HG03460 (cell line): Measurements from ENCODE around the gene PTGIS.
"Not testable (repeated sequence)": the region's sequence is repeated elsewhere in the genome, so short reads cannot be mapped to it uniquely, and the experiment has no call there.

Source experiments
- ATAC-seq: cut with Tn5 transposase; IDR thresholded peaks from one replicate; pipeline ENCODE4 v1.9.1; 2021; ENCODE audit not compliant: unreplicated experiment

The PTGIS gene

DNA sequence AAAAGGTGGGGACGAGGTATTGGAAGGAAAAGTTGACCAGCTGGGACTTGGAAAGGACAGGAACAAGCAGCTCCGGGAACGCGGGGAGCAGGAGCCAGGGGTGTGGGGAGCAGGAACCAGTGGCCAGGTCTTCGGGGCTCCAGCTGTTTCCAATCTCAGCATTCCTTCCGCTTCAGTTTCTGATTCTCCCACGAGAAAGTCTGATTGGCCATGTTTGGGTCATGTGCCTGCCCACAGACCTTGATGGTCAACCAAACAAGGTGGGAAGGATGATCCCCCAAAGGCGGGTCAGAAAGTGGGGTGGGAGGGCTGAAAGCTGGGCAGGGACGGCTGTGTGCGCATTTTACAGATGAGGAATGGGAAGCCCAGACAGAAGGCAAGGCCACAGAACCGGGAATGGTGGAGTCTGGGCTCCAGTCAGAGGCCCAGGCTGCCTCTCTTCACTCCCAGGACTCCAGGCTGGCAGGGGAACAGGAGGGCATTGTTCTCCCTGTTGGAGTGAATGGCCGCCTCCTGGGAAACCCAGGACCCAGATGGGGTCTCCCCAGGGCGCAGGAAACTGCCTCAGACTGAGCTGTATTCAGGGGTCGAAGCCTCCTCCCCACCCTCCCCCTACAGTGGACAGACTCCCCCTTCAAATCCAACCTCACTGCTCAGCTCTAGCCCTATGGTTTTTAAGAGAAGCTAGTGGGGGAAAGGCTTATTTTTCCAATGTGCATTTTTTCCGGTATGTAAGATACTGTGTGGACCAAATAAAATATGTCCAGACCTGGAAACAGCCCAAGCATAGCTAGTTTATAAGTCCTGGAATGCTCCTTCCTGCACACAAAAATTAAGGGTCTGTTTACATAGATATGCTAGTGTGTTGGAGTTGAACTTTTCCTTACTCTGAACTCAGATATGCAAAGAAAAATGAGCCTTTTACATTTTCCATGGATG lies 12.2 kb upstream of the PTGIS start:
- no peak for ATAC-seq

DNA sequence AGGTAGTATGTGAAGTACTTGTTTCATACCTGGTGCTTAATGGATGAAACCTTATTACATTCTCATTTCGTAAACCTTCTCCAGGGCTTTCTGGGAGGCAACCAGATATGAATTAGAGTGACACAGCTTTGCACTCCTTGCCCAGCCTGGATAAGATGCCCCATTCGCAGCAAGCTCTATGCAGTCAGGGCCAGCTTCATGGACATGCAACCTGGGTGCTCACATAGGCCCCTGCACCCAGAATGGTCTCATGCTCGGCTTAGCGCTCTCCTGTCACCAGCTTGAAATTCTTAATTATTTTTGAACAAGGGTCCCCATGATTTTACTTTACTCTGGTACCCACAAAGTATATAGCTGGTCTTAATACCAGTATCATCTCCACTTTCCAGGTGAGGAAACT lies 11.3 kb upstream of the PTGIS start:
- ATAC-seq, result no peak

DNA sequence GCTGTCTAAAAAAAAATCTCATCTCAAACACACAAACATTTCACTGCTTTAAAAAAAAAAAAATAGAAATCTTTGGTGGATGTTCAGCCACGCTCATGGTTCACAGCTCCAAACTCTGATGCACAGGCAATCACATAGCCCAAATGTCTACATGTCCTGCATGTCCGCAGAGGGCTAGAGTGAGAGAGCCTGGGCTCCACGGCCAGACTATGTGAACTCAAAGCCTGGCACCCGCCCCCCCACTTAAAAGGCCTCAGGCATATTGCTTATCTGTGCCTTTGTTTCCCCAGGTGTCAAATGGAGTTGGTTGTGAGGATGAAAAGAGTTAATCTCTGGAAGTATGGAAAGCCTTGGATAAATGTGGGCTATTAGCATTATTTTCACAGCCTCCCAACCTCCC lies 10.5 kb upstream of the PTGIS start:
- no peak for ATAC-seq

DNA sequence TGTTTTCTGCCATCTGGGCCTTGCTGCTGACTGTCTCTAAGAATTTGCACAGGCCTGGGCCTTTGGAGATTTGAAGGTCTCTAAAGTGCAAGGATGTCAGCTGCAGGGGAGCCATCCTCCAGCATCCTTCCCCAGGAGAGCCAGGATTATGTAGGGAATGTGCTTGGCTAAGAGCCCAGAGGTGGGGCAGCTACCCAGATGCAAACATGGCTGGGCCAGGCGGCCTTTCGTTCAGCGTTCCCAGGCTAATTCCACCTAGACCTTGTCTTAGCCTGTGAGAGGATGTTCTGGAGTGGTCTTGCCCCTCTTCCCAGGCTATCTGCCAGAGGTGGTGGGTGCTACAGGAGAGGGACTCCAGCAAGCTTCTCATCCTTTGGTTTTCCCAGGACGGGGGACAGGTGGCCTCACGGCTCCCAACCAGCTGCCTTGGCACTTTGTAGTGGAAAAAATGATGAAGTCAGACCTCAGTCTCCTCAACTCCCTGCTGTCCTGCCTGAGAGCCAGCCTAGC lies 7.7 kb upstream of the PTGIS start:
- ATAC-seq, result no peak

DNA sequence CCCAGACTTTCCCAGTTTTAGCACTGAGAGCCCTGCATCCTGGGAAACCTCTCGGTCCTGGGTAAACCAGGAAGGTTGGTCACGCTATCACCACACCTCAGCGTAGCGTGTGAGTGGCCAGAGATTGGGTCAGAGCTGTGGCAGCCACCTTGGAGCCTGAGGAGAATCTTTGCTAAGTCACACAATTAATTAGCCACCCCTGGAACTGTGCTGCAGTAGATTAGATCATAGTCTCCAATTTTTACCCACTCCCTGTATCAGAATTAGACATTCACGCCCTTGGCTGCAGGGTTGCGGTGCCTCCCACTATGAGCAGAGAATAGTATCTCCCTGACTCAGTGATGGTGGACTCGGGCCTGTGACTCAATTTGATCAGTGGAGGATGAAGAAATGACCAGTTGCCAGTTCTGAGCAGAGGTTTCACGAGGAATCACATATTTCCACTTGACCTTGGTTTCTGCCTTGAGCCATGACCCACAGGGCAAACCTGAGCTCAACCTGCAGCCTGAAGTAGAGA lies 6.0 kb upstream of the PTGIS start:
- ATAC-seq, result no peak

DNA sequence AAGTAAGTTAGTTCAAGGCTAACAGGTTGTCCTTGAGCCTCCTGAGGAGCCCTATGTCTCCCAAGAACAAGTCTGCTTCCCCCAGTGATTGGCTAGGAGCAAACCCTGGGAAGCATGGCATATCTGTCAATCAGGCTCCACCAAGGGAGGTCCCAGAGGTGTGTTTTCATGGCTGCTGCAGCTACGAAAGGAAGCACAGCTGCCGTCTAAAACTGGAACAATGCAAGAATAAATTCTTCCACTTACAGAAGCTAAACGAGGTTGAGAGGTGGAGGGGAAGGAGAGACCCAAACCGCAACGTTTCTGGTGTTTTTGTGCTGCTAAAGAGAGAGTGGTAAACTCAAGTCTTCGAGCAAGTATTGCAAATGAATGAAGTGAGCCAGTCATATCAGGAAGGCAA lies 4.9 kb upstream of the PTGIS start:
- ATAC-seq, result no peak

DNA sequence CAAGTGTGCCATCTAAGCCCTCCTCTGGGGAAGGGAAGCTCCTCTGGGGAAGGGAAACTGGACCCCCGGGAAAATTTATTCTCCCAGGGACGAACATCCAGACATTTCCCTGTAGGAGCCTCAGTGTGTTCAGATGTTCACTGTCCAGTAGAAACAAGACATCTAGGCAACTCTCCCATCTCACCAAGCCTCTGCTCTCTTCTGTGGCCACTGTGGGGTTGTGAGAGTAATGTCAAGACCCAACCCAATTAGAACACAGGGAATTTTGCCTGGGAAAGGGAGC lies 3.6 kb upstream of the PTGIS start:
- ATAC-seq, result no peak

DNA sequence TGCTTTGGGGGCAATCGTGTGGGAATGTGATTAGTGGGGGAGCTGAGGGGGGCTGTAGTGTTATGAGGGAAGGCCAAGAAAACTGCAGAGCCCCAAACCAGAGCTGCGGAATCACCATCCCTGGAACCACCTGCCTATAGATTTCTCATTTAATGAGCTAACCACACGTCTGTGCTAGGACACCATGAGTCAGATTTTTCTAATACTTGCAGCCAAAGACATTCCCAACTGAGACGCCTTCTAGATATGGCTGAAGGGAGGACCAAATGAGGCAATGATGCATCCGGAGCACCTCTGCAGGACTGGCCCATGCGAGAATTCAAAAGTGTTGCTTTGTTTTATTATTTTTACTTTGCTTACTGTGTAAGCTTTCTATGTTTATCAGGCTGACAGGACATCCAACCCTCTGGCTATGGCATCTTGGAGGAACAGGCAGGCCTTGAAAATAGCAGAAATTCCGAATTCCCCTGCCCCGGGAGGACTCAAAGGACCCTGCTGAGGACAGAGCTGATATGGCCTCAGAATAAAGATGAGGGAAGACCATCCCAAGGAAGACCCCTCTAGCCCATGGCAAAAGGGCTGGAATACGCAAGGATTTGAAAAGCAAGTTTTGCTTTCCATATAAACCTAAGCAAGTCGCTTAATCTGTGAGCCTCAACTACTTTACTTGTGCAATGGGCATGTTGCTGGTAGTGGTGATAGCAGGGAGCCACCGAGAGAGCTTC lies 3.1 kb upstream of the PTGIS start:
- no peak for ATAC-seq

DNA sequence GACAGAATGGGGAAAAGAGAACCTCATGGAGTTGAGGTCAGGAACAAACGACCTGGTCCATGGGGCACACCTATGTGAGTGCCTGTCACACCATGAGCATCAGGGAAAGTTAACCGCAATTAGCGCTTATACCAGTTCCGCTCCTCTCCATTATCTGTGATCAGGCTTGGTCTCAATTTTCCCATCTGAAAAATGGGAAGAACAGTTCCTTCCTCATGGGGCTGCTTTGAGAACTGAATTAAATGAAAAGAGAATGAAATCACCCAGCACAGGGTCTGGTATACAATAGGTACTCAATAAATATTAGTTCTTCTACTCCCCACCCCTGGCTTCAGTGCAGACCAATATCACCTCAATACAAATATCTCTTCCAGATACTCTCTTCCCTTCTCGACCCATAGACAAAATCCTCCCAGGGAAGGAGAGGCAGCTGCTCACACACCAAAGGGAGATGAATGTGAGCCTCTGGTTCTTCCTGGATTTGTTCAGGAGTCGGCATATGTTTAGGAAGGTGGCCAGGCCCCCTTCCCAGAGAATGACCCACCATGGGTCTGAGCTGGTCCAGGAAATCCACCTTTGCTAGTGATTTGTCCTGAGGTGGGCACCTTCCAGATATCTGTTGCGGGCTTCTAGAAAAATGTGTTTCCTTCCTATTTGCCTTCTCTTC lies 2.4 kb upstream of the PTGIS start:
- no peak for ATAC-seq

DNA sequence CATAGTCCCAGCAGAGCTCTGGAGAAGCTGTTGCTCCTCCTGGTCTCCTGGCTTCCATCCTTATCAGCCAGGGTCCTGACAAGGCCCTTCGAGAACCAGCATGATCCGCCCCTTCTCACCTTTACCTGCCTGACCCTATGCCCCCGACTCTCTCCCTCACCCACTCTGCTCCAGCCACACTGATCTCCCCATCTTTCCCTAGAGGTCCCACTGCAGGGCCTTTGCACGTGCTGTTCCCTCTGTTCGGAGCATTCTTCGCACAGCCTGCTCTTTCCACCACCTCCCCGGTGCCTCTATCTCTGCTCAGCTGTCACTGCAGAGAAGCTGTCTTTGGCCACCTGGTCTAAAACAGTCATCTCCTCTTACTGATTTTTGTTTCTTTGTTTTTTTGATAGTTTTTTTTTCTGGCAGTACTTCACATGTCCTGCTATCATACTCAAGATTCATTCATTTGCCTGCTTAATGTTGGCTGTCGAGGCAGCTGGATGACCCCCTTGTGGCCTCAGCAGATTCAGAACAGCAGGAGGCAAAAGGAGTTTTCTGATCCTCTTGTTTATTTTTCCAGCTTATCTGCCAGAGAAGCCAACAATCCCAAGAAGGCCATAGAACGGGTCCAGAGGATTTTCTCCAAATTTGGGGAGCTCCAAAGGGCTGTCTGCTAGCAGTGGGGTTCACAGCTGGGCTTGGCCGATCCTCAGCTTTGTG lies 1.6 kb upstream of the PTGIS start:
- no peak for ATAC-seq

DNA sequence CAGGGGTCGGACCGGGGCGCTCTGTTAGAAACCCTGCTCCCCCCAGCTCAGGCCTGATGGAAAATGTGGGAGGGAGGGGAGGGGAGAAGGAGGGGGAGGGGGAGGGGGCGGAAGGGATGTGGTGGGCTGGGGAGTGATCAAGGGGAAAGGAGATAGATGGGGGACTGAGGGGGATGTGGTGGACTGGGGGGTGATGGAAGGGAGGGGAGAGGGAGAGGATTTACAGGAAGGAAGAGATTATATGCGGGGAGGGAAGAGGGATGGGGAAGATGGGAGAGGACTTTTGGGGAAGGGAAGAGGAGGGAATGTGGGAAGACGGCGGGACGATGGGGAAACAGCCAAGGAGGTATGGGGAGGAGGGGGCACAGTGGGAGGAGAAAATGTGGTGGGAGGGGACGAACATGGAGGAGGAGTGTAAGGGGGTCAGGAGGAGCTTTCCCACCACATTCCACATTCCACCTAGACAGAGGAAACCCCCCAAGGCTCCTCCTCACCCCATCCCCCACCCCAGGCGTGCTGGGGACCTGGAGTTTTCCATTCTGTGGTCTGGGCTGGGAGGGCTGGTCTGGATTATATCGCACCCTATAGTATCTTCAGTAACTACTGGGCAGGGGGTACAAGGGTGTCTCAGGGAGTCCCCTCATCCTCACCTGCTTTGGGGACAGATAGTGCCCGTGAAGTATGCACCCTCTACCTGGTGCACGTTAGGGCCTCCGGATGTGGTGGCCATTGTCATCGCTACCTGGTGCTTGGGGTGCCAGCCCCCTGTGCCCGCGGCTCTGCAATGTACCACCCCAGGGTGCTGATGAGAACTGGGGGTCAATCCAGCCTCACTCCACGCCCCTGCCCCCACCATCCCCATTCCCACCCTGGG lies 578 bp upstream of the PTGIS start:
- no peak for ATAC-seq

DNA sequence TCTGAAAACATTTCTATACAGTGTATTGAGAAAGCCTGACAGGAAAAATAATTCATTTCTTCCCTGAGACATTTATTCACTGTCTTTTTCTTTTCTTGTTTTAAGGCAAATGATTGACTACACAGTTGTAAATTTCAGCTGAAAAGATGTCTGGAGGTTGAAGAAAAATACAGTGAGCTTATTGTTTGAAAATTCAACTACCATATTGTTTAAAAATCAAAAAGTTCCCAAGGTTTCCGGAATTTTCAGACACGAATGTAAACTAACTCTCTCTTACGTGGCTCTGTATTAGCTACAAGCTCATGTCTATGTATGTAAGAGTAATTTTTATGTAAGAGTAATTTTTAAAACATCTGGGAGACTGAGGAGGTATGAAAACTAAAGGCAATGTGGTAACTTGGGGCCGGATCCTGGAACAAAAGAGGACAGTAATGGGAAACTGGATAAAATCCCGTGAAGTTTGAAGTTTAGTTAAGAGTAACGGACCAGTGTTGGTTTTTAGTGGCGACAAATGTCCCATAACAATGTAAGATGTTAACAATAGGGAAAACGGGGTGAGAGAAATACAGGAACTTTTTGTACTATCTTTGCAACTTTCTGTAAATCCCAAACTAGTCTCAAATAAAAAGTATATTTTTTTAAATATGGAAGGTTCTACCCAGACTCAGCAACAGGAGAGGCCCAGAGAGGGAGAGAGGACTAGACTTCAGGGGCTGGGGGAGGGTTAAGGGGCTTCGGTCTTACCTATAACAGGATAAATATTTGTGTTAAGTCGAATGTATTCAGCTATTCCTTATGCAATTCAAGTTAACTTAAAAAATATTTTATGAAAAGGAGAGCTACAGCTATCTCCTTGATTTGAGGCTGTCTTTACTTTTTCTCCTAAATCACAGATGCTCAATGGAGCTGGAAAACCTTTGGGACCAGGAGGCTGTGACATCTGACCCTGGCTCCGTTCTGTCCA lies 1.3 kb downstream of the PTGIS start:
- ATAC-seq, result no peak

DNA sequence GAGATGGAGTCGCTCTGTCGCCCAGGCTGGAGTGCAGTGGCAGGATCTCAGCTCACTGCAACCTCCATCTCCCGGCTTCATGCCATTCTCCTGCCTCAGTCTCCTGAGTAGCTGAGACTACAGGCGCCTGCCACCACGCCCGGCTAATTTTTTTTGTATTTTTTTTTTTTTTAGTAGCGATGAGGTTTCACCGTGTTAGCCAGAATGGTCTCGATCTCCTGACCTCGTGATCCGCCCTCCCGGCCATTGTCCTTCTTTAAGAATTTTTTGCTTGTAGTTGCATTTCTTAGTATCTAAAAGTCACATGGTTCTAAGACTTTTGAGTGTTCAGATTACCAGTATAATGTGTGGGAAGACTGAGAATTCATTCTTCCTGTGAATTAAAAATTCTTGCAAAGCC lies 2.9 kb downstream of the PTGIS start:
- ATAC-seq, result not testable (repeated sequence)

DNA sequence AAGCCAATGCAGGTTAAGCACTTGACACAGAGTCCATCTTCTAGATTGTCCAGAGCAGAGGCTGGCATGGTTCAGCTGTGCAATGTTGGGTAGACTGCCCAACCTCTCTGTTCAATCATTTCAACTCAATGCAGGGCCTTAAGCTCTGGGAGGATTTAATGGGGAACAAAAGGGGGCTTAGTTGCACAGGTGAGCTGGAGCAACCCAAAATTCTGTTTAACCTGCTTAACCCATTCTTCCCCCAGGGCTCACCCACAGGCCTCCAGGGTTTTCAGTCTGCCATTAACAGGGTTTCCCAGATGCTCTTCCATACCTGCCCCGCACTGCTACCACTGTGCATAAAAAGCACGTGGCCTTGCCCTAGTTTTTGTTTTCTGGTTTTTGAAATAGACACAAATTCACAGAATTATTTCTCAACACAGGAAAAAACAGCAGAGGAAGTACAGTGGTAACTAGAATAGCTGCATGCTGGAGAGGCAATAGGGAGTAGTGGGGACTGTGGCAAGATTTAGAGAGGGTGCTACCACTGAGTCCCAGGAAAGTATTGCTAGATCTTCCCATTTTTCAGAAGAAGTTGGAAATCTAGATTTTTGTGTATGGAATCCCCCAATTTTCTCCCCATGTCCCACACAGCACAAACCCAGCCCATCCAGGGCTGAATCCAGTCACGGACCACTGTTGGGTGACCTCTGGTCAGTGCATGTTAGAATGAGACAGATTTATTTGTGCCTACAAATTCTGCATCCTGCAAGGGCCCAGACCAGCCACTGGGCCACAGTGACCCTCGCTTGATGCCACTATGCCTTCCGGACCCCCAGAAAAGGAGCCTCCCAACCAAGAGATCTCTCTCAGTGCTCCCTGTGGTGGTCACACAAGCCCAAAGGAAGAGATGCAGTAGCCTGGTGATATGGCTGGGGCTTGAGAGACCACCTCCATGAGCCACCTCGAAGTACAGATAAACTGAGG lies 4.6 kb downstream of the PTGIS start:
- ATAC-seq, result no peak

DNA sequence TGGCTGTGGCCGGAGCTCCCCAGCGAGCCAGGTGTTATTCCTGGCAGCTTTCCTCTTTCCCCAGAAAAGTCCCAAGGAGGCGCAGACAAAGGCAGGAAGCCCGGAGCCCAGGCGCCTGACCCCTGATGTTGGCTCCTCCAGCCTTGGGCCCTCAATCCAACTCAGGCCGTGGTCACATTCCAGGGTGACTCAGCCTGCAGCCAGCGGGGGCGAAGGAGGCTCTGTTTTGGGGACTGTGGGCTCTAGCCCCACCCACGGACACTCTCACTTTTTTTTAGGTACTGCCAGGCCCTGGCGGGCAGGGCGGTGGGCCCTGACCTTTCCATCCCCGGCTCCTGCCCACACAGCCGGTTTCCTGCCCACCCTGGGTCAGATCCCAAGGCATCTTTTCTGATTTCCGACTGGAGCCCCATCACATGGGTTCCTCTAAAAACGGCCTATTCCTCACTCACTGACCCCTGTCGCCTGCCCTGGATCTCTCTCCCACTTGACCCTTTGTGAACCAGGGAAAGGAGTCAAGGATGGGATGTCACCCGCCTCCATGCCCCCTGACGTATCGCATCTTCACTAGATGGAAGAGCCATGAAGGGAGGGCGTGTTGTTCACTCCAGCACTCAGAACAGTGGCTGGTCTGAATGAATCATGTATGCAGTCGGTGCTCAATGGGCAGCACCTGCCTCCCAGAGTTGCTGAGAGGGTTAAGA lies 5.5 kb downstream of the PTGIS start:
- no peak for ATAC-seq

DNA sequence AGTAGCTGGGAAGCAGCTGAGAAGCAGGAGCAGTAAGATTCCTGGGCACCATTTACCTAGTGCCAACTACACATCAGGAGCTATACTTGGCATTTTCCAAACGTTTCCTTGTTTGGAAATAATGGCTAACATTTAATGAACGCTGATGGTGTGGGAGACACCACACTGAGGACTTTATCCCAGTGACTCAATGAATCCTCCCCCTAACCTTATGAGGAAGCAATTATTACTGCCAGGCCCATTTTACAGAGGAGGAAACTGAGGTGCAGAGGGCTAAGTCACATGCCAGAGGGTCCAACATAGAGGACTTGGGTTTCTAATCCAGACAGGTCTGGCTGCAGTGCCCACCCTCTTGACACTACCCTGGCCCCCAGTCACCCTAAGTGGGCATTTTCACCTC lies 6.1 kb downstream of the PTGIS start:
- no peak for ATAC-seq

DNA sequence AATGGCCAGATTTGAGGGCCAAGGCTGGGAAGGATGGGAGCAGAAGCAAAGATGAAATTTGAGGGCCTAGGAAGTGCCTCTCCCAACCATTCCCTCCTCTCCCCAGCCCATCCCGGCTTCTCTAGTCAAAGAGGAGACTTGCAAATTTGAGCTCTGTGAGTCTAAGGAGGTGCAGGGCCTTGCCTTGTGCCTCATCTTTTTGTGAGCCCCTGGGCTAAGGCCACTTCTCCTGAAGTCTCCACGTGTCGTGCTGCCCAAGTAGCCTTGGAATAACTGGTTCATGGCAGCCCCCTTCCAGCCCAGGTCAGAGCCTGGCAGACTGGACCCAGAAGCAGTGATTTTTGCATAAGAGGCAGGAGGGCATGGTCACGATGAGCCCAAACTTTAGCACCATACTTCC lies 6.7 kb downstream of the PTGIS start:
- ATAC-seq, result no peak
